ENCODE data around the gene NFE2L3.
"Not testable (repeated sequence)": the region's sequence is repeated elsewhere in the genome, so short reads cannot be mapped to it uniquely, and the experiment has no call there.

The NFE2L3 gene

GRCh38 chr7:26147646-26148306 lies 4.2 kb upstream of the NFE2L3 start:
- DNase-seq: not testable (repeated sequence)

- DNase-seq: not testable (repeated sequence)
Observed at GRCh38 chr7:26148307-26148700, 3.7 kb upstream of the NFE2L3 start.

GRCh38 chr7:26149391-26149977 lies 2.5 kb upstream of the NFE2L3 start:
- no peak for DNase-seq

- DNase-seq: no peak
Observed at GRCh38 chr7:26151096-26151495, 902 bp upstream of the NFE2L3 start.

- DNase-seq: no peak
Observed at GRCh38 chr7:26151650-26151952, 397 bp upstream of the NFE2L3 start.

- peak; percentile 49 for DNase-seq
Observed at GRCh38 chr7:26152782-26153240, 813 bp downstream of the NFE2L3 start.

GRCh38 chr7:26153241-26153822 lies 1.3 kb downstream of the NFE2L3 start:
- peak; percentile 21 for DNase-seq

GRCh38 chr7:26153823-26154783 lies 2.1 kb downstream of the NFE2L3 start:
- no peak for DNase-seq

GRCh38 chr7:26155531-26156375 lies 3.8 kb downstream of the NFE2L3 start:
- no peak for DNase-seq

GRCh38 chr7:26156451-26157420 lies 4.7 kb downstream of the NFE2L3 start:
- DNase-seq: peak; percentile 44

- no peak for DNase-seq
Observed at GRCh38 chr7:26157520-26158105, 5.6 kb downstream of the NFE2L3 start.

- no peak for DNase-seq
Observed at GRCh38 chr7:26159243-26159642, 7.2 kb downstream of the NFE2L3 start.

GRCh38 chr7:26160896-26161295 lies 8.9 kb downstream of the NFE2L3 start:
- DNase-seq: no peak

GRCh38 chr7:26162431-26162830 lies 10.4 kb downstream of the NFE2L3 start:
- no peak for DNase-seq

- not testable (repeated sequence) for DNase-seq
Observed at GRCh38 chr7:26163804-26164203, 11.8 kb downstream of the NFE2L3 start.

GRCh38 chr7:26165950-26166683 lies 14.1 kb downstream of the NFE2L3 start:
- DNase-seq: no peak

- no peak for DNase-seq
Observed at GRCh38 chr7:26166684-26167266, 14.8 kb downstream of the NFE2L3 start.

- DNase-seq: no peak
Observed at GRCh38 chr7:26167303-26167934, 15.4 kb downstream of the NFE2L3 start.

GRCh38 chr7:26168458-26169023 lies 16.5 kb downstream of the NFE2L3 start:
- DNase-seq: no peak
